ENCODE measurements around the gene GOLGA8B.
"Not testable (repeated sequence)": the region's sequence is repeated elsewhere in the genome, so short reads cannot be mapped to it uniquely, and the experiment has no call there.

GOLGA8B gene

DNA sequence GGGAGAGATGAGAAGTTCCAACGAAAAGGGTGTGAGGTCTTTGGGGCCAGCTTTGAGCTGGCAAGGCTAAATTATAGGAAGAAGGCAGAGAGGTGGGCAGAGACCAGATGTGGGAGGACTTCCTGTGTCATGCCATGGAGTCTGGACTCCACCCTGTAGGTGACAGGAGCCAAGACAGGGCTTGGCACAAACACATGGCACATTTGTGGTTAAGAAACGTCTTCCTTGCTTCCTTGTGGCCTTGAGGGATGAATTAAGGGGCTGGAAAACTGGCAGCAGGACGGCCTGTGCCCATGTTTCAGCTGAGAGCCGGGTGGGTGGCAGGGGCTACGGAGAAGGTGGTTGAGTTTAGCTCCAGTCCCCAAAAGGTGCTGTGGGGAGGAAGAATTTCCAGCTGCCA lies 18.7 kb downstream of the GOLGA8B start:
- DNase-seq (ENCODE audit: low read depth) = not testable (repeated sequence)

DNA sequence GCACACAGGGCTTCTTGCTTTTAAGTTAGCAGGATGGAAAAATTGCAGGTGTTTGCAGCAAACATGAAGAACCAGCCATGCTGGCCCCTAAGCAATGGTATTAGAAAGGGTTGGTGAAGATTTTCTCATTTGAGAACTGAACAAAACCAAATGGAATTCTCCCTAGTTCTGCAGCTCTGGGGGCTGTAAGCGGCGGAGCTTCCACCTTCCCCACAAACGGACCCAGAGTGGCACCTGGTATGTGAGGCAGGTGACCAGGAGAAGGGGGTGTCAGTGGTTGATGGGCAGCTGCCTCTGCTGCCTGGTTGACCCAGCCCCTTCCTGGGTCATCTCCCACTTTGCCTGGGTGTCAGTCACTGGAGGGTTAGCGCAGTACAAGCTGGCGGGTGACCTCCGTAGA lies 22.6 kb downstream of the GOLGA8B start:
- DNase-seq (ENCODE audit: low read depth) = not testable (repeated sequence)

DNA sequence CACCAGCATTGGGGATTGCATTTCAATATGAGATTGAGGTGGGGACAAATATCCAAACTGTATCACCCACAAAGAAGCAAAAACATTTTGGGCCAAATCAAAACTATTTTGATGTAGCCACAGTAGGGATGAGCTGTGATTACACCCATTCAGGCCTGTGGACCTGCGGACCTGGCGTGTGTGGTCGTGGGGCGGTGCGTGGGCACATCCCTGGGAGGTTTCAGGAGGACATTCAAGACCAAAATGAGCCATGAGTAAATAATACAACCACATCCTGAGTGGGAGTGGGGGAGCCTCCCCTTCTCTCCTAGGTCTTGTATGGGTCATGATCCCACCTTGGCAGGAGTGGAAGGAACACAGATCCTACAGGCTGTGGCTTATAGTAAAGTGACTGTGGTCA lies 23.7 kb downstream of the GOLGA8B start:
- not testable (repeated sequence) for DNase-seq (ENCODE audit: low read depth)

DNA sequence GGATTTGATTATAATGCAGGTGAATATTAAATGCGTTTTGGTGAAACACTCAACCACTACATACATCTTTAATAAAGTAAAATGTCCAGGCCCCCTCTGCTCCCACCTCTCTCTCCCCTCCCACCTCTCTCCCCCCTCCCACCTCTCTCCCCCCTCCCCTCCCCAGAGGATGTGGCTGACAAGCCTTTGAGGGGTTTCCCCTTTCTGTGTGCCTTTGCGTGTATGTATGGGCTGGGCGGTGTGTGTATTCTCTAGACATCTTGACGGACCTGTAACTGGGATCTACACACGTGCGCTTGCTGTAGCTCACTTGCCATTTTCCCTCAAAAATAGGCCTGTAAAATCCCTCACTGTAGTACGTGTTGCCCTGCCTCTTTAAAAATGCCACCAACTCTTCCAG lies 28.3 kb downstream of the GOLGA8B start:
- DNase-seq (ENCODE audit: low read depth) = not testable (repeated sequence)

DNA sequence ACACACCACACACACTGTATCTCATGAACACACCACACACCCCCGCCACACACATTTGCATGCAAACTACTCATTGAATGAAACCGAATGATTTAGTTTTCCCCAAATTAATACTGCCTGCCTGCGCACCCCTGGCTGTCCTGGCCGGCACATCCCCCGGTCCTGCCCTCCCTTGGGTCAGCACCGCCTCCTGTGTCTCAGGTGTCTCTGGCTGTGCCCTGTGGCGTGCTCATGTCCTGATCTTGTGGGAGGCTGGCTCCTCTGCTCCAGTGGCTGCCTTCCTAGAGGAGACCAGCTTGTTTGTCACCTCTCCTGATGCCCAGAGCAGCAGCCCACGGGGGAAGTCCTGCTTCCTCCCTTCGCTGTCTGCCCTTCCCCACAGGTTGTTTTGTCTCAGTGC lies 28.7 kb downstream of the GOLGA8B start:
- not testable (repeated sequence) for DNase-seq (ENCODE audit: low read depth)

DNA sequence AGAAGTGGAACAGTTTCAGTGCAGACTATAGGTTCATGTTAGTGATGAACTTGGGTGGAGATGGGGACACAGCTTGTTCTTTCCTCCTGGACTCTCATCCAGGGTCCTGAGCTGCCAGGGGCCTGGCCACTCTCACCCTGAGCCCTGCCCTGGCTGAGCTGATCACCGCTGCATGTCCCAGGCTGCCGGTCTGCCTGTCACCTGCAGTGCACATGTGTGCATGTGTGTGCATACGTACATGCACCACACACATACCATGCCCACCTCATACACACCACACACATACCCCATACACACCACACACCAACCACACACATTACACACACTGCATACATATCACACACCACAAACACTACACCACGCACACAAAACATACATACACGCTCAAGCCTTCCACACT lies 29.3 kb downstream of the GOLGA8B start:
- not testable (repeated sequence) for DNase-seq (ENCODE audit: low read depth)

DNA sequence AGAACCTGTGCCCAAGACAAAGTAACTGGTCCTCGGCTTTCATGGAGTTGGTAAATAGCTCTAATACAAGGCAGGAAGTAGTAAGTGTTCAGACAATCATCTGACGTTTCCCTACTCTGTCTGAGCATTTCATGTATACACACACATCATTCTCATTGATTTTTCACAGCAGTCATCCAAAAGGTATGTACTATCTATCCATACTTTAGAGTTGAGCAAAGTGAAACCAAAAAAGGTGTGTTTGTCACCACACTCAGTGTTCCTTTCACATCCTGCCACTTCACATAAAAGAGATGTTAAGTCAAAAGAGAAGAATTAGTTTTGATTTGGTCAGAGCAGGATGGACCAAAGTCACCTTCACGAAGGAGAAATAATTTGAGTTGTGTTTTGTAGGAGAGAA lies 33.3 kb downstream of the GOLGA8B start:
- not testable (repeated sequence) for DNase-seq (ENCODE audit: low read depth)

DNA sequence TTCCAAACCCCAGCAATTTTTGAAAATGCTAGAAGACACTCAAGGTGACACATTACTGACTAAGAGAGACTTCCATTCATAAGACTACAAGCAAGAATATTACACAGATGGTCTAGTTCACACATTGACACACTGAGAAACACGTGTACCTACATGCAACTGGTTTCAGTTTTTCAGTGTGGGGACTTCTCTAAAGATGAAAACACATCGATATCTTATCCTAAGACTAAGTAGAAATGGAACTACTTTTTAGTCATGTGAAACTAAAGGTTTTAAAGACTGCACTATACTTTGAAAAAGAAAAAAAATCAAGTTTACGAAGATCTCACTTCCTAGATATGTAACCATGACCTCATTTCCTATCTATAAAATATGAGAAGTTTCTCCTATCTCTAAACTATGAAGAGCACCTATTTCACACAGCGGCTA lies 34.1 kb downstream of the GOLGA8B start:
- DNase-seq (ENCODE audit: low read depth) = not testable (repeated sequence)

DNA sequence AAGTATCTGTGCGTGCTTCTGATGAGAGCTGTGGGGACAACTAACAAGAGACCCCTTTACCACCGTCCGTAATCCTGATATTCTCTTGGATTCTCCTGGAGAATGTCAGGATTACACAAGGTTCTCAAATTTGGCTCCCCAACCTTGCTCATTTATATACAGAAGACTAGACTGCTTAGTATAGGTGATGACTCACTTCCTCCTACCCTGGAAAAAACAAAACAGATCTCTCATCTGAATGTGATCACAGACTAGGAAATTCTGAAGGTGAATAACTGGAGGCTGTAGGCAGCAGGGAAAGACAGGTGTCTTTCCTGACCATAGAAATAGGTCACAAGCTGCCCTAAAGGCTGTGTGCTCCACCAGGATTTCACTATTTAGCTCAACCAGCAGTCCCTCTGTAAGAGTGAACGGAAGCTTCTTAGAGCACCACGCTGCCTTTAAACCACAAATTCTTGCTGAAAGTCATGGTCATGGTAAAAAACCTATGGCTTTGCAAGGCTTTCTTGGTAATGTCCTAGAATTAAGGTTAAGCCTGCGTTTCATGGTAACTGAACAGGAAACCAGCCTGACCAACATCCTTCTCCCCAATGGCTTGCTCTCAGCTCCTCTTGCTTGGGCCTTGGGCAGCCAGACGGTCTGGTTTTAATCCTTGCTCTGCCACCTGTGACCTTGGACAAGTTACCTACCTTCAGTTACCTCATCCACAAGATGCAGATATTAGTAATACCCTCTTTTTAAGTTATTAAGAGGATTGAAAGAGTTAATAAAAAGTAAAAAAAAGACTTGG lies 39.4 kb downstream of the GOLGA8B start:
- DNase-seq (ENCODE audit: low read depth) = not testable (repeated sequence)

DNA sequence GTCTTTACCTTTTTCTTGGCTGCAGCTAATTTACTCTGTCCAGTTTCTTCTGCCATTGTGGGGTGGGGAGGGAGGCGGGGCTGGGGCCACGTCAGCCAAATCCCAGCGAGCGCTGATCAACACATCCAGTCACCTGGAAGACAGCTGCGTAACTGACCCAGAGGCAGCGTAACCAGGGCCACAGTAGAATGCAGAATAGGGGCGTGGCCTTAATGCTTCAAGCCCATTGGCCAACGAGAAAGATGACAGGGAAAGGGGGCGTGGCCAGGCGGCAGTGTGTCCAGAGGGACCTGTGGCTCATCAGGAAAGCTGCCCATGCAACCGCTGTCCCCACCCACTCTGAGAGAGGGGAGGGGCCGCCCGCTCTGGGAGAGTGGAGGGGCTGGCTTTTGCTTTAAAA lies 47.6 kb downstream of the GOLGA8B start:
- not testable (repeated sequence) for DNase-seq (ENCODE audit: low read depth)
